Ovary (tissue), 9 donors: ENCODE results near the gene ZNF205. TPM values are rescaled to one million over a fixed set of nuclear protein-coding genes. Genes with fewer than 3 reads are reported as not detected.

Source experiments
- DNase-seq, 5 donors: peaks; one replicate each; pipeline ENCODE4 v3.0.0-alpha.2; 2019 to 2020
- H3K27ac ChIP-seq, 2 donors: fragments of 200-600 bp; one replicate each; pipeline versions ENCODE4 v1.5.1 to v1.8.0; 2019 to 2022
- H3K27me3 ChIP-seq: fragments of 200-600 bp; one replicate; pipeline ENCODE4 v1.8.0; 2022
- H3K36me3 ChIP-seq: fragments of 200-600 bp; sonication (generic); one replicate; pipeline ENCODE4 v1.5.1; 2019
- H3K4me1 ChIP-seq: one replicate; pipeline ENCODE4 v1.8.1; 2013; ENCODE audit warnings: mild to moderate bottlenecking, moderate library complexity; ENCODE audit not compliant: insufficient read depth
- H3K4me3 ChIP-seq: fragments of 200-600 bp; sonication (generic); one replicate; pipeline ENCODE4 v1.5.1; 2017
- H3K9me3 ChIP-seq, 2 donors: fragments of 200-600 bp in 1 of 2; sonication (generic) in 1 of 2; one replicate each; pipeline versions ENCODE4 v1.5.1 to v1.8.1; 2013 to 2019; ENCODE audit warnings: mild to moderate bottlenecking in 1 of 2, moderate library complexity in 1 of 2
- CTCF ChIP-seq, 3 donors: fragments of 450-650 bp in 2 of 3; fragments of 200-600 bp in 1 of 3; IDR thresholded peaks; one replicate each; pipeline versions ENCODE4 v1.5.1 to v1.8.0; 2016 to 2022; ENCODE audit warnings: antibody characterized with exemption in 3 of 3, mild to moderate bottlenecking in 1 of 3
- EP300 ChIP-seq: sonication (generic); formaldehyde crosslinking; IDR thresholded peaks from one replicate; pipeline ENCODE4 v1.6.1; 2017; ENCODE audit warnings: antibody characterized with exemption
- POLR2A ChIP-seq: fragments of 450-650 bp; IDR thresholded peaks from one replicate; pipeline ENCODE4 v1.6.1; 2017; ENCODE audit warnings: antibody characterized with exemption, mild to moderate bottlenecking, moderate library complexity
- WGBS, 3 donors: extraction: QIAGEN DNeasy Blood & Tissue Kit in 1 of 3; methylation state at CpG; one replicate each; pipeline versions ENCODE4 v1.1.5 to v1.1.7; 2013 to 2017; 5-methylcytosine and 5-hydroxymethylcytosine counted together
- intact Hi-C, 4 donors: fragments of 100-400 bp; cut with DNase I; formaldehyde crosslinking; loops; one replicate each; pipeline versions ENCODE4 v1.11.0 to v1.15.1; 2022 to 2023
- polyA plus RNA-seq, 2 donors: library from polyadenylated mRNA; stranded (reverse); fragments of 200-250 nt in 1 of 2; fragments of 350-450 nt in 1 of 2; fragmentation: Illumina TruSeq in 1 of 2; extraction: RNeasy Lipid Tissue Mini Kit (QIAGEN cat#74804) in 1 of 2; gene quantifications; one replicate each; pipeline ENCODE4 v1.2.3, GENCODE V29; 2013 to 2014
- total RNA-seq, 7 donors: library from RNA; depleted of rRNA in 2 of 7; stranded (reverse); fragments of >200 nt in 2 of 7; fragmentation: NEBNext Ultra II Directional in 3 of 7; extraction: Animal tissue kit (Norgen Biotek cat#: 25700) in 3 of 7; gene quantifications; one replicate each; pipeline versions ENCODE4 v1.1.0 to v1.2.4, GENCODE V29; 2016 to 2023
- donor health status: DM: no; HTN: no; CAD: no; lungs with moderate emphysema.
- donor health status: DM: no; HTN: no; CAD: no.
- donor health status: Bipolar disorder and iron deficiency.
- donor health status: DM: yes; HTN: yes; CAD: no.
- donor health status: DM: no; HTN: no; CAD: no.
- donor health status: DM: yes; HTN: yes; CAD: no.

ZNF205 gene
- total and polyA plus RNA-seq, 9 donors: 3.0 to 22.1 (median 15.6) TPM

- 90 to 97% (median 97%) methylated on average over 6 of the region's 6 CpGs for WGBS, 3 donors
- no peaks in the 10 kb centered on the region for H3K9me3 ChIP-seq
- H3K27me3 ChIP-seq: no peaks in the 10 kb centered on the region
- H3K27ac ChIP-seq: no peak overlapping the region
- TF ChIP-seq CTCF (IDR thresholded peaks at IDR 0.05): no peak
- no peak for TF ChIP-seq POLR2A
- no peak for TF ChIP-seq EP300
- intact Hi-C loops: no loop called here
- no peaks in the 10 kb centered on the region for H3K36me3 ChIP-seq
- H3K4me1 ChIP-seq: peaks cover 4% of the 10 kb centered on the region
- H3K4me3 ChIP-seq: no peak overlapping the region
- peak in 1 of 5 donors; percentile 41 for DNase-seq
These were observed 36.8 kb downstream of the ZNF205 start for GRCh38 chr16:3149193-3149530.

- intact Hi-C loops: no loop called here
- peak overlapping the region; percentile 3 to 43 for H3K27ac ChIP-seq
- WGBS, 3 donors: 6 to 8% (median 7%) methylated on average over 31 to 41 of the region's 41 CpGs
- peaks cover 4% of the 10 kb centered on the region for H3K4me1 ChIP-seq
- H3K36me3 ChIP-seq: no peaks in the 10 kb centered on the region
- peak overlapping the region; percentile 58 for H3K4me3 ChIP-seq
- DNase-seq: peak; percentile 63 to 81 (median 74)
- H3K27me3 ChIP-seq: no peaks in the 10 kb centered on the region
- TF ChIP-seq CTCF (IDR thresholded peaks at IDR 0.05) (peak in 1 of 3 donors; percentile 37), EP300 (no peak)
- no peaks in the 10 kb centered on the region for H3K9me3 ChIP-seq
These were observed 37.4 kb downstream of the ZNF205 start for GRCh38 chr16:3149630-3150345.

DNA sequence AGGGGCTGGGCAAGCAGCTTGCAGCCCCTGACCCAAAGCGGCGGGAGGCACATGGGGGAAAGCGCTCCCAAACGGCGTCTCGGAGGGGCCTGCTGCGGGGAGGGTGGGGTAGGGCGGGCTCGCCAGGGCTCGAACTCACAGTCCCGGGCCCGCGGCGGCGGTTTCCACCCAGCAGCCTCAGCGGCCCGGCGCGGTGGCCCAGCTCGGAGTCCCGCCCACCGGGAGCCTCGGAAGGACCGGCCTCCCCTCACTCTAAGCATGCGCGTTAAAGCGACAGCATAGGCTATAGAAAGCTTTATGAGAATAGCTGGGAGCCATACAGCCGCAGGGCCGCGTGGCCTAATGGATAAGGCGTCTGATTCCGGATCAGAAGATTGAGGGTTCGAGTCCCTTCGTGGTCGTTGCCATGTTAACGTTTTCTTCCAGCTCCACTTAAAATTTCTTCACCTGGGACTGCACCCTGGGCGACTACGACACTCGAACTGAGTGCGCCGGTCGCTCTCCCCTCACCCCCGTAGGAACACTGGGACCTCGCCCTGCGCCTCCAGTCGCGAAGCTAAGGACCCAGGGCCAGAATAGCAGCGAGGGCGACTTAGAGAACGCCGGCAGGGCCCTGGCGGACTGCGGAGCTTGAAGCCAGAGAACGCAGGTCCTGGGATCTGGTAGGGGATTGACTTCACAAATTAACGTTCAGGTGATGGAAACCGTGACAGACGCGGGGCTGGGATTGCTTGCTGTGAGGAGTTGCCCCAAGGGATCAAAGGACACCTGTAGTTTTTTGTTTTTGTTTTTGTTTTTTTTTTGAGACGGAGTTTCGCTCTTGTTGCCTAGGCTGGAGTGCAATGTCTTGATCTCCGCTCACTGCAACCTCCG lies 38.2 kb downstream of the ZNF205 start:
- TF ChIP-seq POLR2A (peak; percentile 24), CTCF (IDR thresholded peaks at IDR 0.05) (no peak)
- intact Hi-C loops: no loop called here
- peak overlapping the region; percentile 5 to 43 for H3K27ac ChIP-seq
- H3K27me3 ChIP-seq: no peaks in the 10 kb centered on the region
- no peaks in the 10 kb centered on the region for H3K36me3 ChIP-seq
- H3K9me3 ChIP-seq: no peaks in the 10 kb centered on the region
- peaks cover 4% of the 10 kb centered on the region for H3K4me1 ChIP-seq
- H3K4me3 ChIP-seq: peak overlapping the region; percentile 58
- DNase-seq: peak; percentile 94 to 96 (median 96)
- WGBS, 3 donors: 0 to 3% (median 1%) methylated on average over 37 to 62 of the region's 62 CpGs

GRCh38 chr16:3152027-3152276 lies 39.6 kb downstream of the ZNF205 start:
- Histone ChIP-seq H3K4me3 (peak overlapping the region; percentile 58), H3K9me3 (no peaks in the 10 kb centered on the region), H3K4me1 (peaks cover 4% of the 10 kb centered on the region), H3K27me3 (no peaks in the 10 kb centered on the region), H3K27ac (peak overlapping the region in 1 of 2 donors; percentile 59), H3K36me3 (no peaks in the 10 kb centered on the region)
- 1 to 6% (median 4%) methylated on average over 15 of the region's 15 CpGs for WGBS, 3 donors
- peak in 3 of 5 donors; percentile 39 to 56 (median 46) for DNase-seq
- intact Hi-C loops: no loop called here
- TF ChIP-seq CTCF (IDR thresholded peaks at IDR 0.05) (no peak), POLR2A (no peak), EP300 (no peak)
